Superior temporal gyrus (tissue), 1 donor: ENCODE results near the gene MYCBPAP.

Experiments
- DNase-seq: peaks from one replicate; pipeline ENCODE4 v3.0.0-alpha.2; 2016; ENCODE audit errors: extremely low spot score

MYCBPAP gene, protein sequence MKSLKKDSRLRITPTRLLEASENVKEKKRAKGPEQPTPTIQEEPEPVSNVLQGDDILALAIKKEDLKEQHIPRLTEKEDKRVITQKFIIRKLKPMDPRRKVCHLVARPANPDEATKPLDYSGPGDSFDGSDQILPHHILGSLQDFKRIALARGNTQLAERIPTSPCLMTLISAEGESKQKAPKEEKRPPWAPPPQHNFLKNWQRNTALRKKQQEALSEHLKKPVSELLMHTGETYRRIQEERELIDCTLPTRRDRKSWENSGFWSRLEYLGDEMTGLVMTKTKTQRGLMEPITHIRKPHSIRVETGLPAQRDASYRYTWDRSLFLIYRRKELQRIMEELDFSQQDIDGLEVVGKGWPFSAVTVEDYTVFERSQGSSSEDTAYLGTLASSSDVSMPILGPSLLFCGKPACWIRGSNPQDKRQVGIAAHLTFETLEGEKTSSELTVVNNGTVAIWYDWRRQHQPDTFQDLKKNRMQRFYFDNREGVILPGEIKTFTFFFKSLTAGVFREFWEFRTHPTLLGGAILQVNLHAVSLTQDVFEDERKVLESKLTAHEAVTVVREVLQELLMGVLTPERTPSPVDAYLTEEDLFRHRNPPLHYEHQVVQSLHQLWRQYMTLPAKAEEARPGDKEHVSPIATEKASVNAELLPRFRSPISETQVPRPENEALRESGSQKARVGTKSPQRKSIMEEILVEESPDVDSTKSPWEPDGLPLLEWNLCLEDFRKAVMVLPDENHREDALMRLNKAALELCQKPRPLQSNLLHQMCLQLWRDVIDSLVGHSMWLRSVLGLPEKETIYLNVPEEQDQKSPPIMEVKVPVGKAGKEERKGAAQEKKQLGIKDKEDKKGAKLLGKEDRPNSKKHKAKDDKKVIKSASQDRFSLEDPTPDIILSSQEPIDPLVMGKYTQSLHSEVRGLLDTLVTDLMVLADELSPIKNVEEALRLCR

DNA sequence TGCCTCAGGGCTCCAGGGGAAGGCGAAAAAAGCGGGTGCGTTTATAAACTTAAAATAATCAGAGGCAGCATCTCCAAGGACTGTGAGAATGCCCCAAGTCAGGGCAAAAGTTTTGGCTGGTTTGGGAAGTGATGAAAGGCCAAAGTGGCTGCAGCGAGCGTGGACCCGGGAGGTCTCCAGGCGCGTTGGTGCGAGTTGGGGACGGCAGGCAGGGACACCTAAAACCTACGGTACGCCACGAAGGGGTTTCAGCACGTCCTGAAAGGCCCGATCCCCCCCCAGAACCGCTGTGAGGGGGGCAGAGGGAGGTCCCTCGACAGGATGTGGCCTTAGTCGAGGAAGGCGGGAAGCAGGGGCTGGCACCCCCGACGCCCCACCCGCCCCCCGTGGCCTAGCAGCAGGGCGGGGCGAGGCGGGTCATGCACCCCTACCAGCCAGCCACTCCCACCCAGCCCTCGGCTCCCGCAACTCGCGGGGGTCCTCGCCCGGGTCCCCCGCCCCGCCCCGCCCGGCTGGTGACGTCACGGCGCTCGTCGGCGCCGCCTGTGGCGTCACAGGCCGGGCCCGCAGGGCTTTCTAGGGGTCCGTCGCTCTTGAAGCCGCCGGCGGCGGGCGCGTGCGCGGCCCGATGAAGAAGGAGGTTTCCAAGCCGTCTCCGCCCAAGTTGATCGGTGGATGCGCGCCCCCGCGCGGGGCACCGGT is at the start of gene MYCBPAP:
Gene MYCBPAP, plus strand, starts transcription at position 569 of the 702 bp plus-strand sequence. CDS start 236 bp downstream, outside the sequence.
- DNase-seq = no peak

DNA sequence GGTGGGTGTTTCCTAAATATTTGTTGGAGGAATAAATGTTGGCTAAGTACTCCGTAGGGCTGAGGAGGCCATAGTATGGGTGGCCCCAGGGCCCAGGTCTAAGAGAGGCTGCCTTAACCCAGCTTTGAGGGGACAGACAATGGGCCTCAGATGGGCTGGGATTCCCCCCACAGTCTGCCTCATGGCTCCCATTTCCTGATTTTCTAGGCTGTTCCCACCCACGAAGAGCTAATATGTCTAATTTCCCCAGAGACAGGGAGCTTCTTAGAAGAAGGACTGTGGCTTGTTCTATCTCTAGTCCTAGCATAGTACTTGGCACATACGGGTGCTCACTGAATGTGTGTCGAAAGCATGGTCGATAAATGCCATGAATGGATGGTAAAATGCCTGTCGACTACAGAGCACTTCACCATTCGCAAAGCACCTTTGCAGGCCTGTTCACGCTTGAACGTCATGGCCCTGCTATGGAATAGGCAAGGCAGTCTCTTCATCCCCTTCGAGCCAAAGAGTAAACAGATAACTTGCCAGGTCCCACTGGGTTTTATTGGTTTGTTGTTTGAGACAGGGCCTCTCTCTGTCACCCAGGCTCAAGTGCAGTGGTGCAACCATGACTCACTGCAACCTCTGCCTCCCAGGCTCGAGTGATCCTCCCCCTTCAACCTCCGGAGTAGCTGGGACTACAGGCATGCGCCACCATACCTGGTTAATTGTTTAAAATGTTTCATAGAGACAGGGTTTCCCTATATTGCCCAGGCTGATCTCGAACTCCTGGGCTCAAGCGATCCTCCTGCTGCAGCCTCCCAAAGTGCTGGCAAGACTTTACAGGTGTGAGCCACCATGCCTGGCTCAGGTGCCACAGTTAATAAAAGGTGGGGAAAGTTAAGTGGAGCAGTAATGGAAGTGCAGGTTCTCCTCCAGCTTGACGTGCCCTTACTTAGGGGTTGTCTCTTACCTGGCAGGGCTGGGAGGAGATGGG is 49.2 kb upstream of the MYCBPAP start:
- no peak for DNase-seq

DNA sequence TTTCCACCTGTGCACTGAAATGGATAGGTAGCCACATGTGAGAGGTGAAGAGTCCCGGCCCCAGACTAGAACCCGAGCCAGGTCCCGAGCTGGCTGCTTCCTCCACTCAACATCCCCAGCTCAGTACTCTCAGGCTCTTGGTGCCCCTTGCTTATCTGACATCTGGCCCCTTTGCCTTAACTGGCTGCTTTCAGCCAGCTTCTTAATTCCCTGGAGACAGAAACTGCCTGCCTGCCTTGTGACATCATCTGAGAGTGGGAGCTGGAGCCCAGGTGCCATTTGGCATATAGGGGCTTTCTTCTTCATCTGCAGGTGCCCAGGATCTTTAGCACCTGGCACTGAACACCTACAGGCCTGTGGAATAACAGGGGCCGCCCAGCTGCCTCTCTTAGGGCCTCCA is 48.5 kb upstream of the MYCBPAP start:
- DNase-seq = no peak

DNA sequence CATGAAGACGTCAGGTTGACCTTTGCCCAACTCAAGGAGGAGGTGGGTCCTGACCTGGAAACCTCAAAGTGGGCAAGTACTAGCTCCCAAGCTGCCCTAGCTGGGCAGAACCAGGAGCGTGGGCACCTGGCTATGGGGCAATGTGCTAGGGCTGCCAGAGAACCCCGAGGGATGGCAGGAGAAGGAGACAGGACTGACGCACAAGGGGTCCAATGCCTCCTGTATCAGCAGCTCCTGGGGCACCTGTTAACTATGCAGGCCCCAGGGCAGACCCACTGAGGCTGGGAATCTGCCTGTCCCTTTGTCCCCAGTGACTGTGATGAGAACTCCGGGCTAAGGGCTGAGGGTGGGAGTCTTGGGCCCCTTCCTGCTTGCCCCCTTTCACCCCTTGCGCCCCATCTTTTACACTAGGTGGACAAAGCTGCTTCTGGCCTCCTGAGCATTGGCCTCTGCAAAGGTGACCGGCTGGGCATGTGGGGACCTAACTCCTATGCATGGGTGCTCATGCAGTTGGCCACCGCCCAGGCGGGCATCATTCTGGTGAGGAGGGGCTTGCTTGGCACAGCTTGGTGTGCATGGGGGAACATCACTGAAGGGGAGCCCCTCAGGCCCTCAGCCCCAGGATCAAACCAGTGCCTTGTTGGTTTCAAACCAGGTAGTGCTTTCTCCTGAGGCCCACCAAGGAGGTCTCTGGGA is 47.3 kb upstream of the MYCBPAP start:
- DNase-seq = no peak

DNA sequence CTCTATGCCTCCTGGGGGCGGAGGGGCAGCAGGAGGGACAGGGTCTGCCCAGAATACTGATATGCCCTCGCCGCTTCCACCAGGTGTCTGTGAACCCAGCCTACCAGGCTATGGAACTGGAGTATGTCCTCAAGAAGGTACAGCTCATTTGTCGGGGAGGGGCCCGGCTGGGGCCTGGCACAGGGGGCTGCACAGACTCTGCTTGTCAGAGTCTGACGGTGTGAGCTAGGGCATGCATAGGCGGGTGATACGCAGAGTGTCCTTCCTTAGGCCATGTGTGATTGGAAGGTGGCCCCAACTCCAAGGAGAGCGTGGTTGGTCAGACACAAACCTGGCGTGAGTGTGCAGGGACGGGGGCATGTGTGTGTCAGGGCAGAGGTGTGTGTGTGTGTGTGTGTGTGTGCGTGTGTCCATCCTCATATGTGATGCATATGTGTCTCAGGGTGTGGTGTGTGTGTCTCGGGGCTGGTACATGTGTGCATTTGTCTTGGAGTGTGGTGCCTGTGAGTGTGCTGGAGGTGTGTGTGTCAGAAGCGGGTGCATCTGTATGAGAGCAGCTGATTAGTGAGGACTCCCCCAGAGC is 46.6 kb upstream of the MYCBPAP start:
- no peak for DNase-seq

DNA sequence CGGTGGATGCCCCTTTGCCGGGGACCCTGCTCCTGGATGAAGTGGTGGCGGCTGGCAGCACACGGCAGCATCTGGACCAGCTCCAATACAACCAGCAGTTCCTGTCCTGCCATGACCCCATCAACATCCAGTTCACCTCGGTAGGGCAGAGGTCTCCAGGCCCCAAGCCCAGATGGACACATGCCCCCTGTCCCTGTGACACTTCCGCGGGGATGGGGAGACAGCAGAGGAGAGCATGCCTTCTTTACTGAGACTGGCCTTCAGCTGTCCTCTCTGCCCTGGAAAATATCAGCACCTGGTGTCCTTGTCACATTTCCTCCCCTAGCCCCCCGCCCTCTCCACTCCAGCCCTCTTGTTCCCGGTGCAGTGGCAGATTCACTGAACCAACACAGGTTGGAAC is 45.8 kb upstream of the MYCBPAP start:
- no peak for DNase-seq

DNA sequence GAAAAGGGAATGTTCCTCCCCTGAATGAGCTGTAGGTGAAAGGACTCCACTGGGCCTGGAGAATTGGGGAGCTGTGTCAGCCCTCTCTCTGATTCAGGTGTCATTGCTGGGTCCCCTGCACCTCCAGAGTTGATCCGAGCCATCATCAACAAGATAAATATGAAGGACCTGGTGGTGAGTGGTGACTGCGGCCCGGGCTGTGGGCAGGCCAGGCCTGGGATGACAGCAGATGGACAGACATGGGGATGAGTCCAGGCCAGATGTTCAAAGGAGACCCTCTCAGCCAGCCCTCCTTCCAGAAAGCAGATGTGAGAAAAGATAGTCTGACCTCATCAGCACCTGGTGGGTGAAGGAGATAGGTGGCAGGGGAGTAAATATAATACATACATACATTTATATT is 44.1 kb upstream of the MYCBPAP start:
- DNase-seq = no peak

DNA sequence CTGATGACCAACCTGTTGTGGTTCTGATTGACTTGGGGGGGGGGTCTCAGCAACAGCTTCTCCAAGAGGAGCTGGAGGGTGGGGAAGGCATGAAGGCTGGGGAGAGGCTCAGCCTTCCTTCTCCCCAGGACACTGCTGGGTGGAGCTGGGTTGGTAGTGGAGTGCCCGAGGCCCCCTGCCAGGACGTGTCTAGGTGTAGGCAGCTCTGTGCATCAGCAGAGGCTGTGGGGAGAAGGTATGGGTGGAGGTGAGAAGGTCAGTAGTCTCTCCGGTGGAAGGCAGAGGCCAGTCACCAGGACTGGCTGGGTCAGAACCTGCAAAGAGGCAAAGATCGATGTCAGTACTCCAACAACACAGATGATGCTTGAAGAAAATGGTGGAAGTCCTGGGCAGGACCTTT is 43.5 kb upstream of the MYCBPAP start:
- no peak for DNase-seq

DNA sequence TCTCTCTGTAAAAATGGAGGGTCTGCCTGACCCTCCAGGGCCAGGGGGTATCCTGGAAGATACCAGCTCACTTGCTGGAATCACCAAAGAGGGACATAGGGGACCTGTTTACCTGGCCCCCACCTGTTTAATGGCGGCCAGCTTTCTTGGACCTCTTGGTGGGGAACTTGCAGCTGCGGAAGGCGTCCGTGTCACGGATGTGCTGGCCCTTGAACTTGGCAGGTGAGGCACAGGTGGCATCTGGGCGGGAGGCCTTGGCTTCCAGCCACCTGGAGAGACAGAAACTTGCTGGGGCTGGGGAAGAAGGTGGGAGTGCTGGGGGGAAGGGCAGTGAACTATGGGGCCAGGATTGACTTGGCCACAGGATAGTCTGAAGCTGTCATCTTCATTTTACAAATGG is 43.1 kb upstream of the MYCBPAP start:
- DNase-seq = no peak

DNA sequence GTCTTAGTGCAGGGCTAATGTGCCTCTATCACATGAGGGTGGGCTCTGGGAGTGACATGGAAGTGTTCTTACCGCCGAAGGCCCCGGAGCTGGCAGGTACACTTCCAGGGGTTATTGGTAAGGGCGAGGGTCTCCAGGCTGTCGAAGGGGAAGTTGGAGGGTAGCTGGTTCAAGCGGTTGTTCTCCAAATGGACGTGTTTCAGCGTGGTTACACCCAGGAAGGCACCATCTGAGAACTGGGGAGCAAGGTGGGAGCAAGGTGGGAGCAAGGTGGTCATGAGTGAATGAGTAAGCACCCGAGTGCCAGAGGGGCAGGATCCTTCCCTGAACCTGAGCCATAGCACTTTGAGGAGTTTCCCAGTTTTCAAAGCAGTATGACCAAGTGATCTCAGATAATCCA is 42.6 kb upstream of the MYCBPAP start:
- no peak for DNase-seq

DNA sequence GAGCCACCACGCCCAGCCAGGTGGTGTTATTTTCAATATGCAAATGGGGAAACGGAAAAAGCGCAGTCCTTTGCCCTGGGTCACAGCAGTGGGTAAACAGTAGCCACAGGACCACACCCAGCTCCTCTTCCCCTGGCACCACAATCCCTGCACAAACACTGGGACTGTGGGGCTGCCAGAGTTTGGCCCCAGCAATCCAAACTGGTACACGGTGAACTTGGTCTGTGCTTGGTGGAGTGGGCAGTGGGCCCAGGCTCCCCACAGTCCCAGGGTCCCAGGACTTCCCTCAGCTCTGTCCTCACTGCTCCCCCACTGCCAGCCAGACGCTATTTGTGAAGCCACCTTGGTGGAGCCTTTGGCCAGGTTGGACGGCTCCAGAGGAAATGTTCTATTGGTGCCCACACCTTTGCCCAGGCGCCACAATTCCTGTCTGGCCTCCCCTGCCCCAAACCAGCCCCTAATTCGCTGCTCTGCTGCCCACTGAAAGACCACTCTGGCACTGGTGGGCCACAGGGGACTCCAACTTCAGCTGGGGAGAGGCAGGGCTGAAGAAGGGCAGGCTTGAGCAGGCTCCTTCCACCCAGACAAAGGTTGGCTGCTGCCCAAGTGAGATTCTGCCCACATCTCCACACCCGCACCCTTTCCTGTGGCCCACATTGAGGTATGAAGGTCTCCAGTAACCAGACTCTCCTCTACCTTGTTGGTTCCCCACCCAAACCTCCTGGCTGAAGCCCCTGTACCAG is 41.7 kb upstream of the MYCBPAP start:
- DNase-seq = no peak

DNA sequence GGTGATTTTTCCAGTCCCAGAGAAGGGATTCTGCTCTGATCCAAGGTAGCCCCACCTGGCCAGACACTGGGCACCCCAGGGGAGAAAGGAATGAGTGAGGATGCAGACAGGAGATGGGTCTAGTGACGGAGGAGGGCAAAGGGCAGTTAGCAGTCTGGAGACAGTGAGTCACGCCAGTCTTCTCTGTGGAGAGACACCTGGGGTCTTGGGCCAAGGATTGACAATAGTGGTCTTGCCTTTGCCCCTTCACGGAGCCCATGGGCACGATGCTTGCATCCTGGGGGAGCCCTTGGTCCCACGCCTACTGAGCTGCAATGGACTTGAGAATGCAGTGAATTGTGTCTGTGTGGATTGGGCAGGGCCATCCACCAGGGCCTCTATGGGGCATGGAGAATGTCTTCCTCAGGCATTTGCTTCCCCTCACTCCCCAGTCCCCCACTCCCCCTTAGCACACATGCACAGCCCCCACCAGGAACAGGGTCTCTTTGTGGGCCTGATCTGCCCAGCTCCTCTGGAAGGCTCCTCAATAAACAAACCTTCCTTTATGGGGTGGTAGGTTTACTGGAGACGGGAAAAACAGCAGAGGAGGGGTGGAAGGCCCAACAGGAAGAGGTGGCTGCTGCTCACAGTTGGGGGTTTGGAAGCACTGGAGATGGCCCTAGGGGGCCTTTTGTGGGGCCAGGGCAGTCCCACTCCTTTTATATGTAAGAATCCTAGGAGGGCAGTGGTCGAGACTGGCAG is 41.0 kb upstream of the MYCBPAP start:
- DNase-seq = no peak

DNA sequence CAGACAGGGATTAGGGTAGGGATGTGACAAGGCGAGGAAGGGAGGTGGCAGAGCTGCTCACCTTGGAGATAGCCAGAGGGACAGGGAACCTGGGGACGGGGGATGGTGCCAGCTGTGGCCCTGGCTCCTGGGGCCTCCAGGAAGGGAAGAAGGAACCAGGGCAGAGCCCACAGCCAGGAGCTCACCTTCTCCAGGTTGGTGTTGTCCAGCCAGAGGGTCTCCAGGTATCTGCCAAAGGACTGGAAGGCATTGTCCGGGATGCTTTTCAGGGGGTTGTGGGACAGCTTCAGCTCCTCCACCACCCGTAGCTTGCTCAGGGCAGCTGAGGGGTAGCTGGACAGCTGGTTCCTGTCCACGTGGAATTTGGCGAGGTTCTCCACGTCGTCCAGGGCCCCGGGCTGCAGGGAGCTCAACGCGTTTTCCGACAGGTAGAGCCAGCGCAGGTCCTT is 40.4 kb upstream of the MYCBPAP start:
- DNase-seq = no peak

DNA sequence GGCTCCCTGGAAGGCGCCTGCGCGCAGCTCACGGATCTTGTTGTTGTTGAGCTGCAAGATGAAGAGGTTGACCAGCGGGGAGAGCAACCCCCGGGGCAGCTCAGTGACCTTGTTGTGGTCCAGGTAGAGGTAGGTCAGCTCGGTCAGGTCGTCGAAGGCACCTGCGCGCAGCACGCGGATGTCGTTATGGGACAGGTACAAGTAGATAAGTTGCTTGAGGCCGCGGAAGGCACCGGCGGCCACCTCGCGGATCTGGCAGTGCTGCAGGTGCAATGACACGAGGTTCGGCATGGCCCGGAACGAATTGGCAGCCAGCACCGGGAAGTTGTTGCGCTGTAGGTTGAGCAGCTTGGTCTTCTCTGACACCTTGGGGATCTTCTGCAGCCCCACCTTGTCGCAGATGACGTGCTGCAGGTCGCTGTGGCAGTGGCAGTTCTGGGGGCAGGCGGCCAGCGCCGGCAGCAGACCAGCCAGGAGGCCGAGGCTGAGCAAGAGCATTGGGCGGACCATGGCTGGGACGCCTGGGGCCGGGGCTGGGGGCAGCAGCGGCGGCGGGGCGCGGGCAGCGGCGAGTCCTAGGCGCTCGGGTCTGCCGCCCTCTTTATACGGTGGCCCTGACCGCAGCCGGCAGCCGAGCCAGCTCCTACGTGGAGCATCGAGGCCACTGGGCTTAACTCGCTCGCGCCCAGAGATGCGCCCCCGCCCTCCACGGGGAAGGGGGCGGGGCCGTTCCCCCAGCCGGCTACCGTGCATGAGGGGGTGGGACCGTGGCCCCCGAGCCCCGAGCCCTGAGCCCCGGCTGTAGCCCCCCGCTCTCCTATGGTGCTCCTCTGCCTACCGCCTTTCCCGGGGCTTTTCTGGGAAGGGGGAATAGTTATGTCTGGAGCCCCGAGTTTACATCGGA is 39.7 kb upstream of the MYCBPAP start, which contains the start of gene CHAD:
Gene CHAD, minus strand, starts transcription at position 577 of the 904 bp plus-strand sequence. Its CDS starts 67 bp downstream, at position 510.
- no peak for DNase-seq

DNA sequence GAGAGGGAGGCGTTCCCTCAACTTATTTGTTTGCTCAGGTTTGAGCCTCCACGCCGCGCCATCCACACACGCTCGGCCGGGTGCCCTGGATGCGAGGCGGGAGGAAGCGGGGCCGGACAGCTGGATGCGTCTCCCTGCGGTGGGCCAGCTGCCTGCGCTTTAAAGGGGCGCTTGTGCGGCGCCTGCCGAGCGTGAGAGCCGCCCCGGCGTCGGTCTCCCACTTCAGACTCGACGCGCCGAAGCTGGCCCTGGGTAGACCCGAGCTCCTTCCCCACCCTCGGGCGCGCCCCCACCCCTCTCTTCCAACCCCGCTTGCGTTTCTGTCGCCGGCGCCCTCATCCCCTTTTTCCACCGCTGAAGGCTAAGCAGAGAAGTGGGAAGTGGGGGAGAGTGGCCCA is 39.0 kb upstream of the MYCBPAP start:
- no peak for DNase-seq

DNA sequence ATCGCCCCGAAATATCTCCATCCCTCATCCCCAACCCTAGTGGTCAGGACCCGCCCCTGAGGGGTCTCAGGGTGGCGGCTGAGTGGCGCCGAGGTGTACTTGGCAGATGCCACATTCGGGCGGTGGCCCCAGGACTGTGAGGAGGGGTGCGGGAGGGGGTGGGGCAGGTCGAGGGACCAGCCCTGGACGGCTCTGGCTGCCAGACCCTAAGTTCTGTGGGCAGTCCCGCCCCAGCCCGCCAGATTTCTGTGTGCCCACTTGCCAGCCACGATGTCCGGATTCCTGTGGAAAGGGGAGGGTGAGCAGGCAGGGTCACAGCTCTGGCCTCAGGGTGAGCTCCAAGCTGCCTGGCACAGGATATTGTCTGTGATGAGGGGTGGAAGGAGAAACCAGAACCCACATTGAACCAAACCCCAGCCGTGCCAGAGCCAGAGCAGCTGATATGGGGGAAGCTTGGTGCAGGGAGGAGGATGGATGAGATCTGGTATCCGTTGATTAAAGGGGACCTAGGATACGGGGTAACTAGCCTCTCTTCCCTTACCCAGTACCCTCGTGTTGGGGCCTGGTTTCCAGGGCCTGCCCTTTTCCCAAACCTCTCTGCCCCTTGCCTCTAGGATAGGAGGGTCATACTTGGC is 38.5 kb upstream of the MYCBPAP start:
- DNase-seq = no peak

DNA sequence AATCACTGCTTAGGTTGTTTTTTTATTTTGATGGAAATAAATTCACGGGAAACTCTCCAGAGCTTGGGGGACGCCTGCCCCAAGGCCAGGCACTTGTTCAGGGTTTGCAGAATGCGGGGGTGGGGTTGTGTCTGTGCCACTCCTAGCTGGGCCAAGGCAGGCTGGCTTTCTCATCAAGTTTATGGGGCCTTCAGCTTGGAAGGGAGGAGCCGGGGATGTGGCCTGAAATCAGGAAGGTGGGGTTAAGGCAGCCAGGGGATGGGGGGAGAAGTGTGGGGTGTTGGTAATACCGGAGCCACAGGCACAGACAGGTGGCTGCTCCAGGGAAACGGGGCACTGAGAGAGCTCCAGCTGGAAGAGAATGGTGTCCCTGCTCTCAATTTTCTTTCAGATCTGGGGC is 37.8 kb upstream of the MYCBPAP start:
- no peak for DNase-seq
